Liver (tissue), 9 donors: ENCODE data around the gene GRIK1. TPM values are rescaled to one million over a fixed set of nuclear protein-coding genes. Genes with fewer than 3 reads are reported as not detected.
A peak's percentile ranks its signal among the peaks of the same experiment; 100 is the strongest.

ENCODE experiments used
- DNase-seq: peaks from one replicate; pipeline ENCODE4 v3.0.0-alpha.2; 2017; ENCODE audit warnings: low spot score
- H3K27ac ChIP-seq, 2 donors: one replicate each; pipeline ENCODE4 v1.7.0; 2013; ENCODE audit warnings: inconsistent platforms in 2 of 2, low read length in 2 of 2, control low read depth in 1 of 2, low read depth in 1 of 2, mild to moderate bottlenecking in 1 of 2
- H3K27me3 ChIP-seq, 4 donors: one replicate each; pipeline versions ENCODE4 v1.6.1 to v1.7.0; 2013; ENCODE audit warnings: low read length in 3 of 4, inconsistent platforms in 1 of 4, mild to moderate bottlenecking in 1 of 4, moderate library complexity in 1 of 4; ENCODE audit not compliant: control insufficient read depth in 4 of 4, insufficient read depth in 4 of 4
- H3K36me3 ChIP-seq, 4 donors: one replicate each; pipeline versions ENCODE4 v1.6.1 to v1.7.0; 2013; ENCODE audit warnings: low read length in 3 of 4, mild to moderate bottlenecking in 3 of 4, low read depth in 1 of 4, moderate library complexity in 1 of 4; ENCODE audit not compliant: control insufficient read depth in 4 of 4, insufficient read depth in 3 of 4
- H3K4me1 ChIP-seq, 4 donors: one replicate each; pipeline versions ENCODE4 v1.6.1 to v1.7.0; 2013; ENCODE audit warnings: low read length in 3 of 4, mild to moderate bottlenecking in 3 of 4, moderate library complexity in 1 of 4; ENCODE audit not compliant: control insufficient read depth in 4 of 4, insufficient read depth in 4 of 4
- H3K4me3 ChIP-seq, 3 donors: one replicate each; pipeline versions ENCODE4 v1.6.1 to v1.7.0; 2013; ENCODE audit warnings: low read length in 3 of 3, control low read depth in 1 of 3, low read depth in 1 of 3, mild to moderate bottlenecking in 1 of 3
- H3K9ac ChIP-seq, 2 donors: one replicate each; pipeline ENCODE4 v1.7.0; 2013; ENCODE audit warnings: low read length in 2 of 2, mild to moderate bottlenecking in 2 of 2, moderate library complexity in 2 of 2, control low read depth in 1 of 2, low read depth in 1 of 2
- H3K9me3 ChIP-seq, 4 donors: one replicate each; pipeline versions ENCODE4 v1.6.1 to v1.7.0; 2013; ENCODE audit warnings: low read length in 3 of 4; ENCODE audit not compliant: control insufficient read depth in 4 of 4
- ATF3 ChIP-seq: IDR thresholded peaks from 2 replicates; pipeline ENCODE4 v1.6.1; 2016; ENCODE audit warnings: antibody characterized with exemption
- CTCF ChIP-seq: fragments of 150-350 bp; IDR thresholded peaks from 2 replicates; pipeline ENCODE4 v1.5.1; 2017; ENCODE audit warnings: improper control_type of control experiment, low read depth, low read length; ENCODE audit not compliant: missing input control
- FOXA1 ChIP-seq: IDR thresholded peaks from 2 replicates; pipeline ENCODE4 v1.6.1; 2016; ENCODE audit warnings: antibody characterized with exemption
- FOXA2 ChIP-seq: IDR thresholded peaks from 2 replicates; pipeline ENCODE4 v1.6.1; 2016; ENCODE audit warnings: antibody characterized with exemption
- GABPA ChIP-seq, 2 donors: IDR thresholded peaks in 1 of 2; conservative IDR thresholded peaks in 1 of 2; 2 replicates each; pipeline ENCODE4 v1.6.1; 2016; ENCODE audit warnings: antibody characterized with exemption in 2 of 2, mild to moderate bottlenecking in 1 of 2, moderate library complexity in 1 of 2
- HNF4G ChIP-seq: IDR thresholded peaks from 2 replicates; pipeline ENCODE4 v1.6.1; 2016; ENCODE audit warnings: antibody characterized with exemption
- JUND ChIP-seq, 2 donors: IDR thresholded peaks; 2 replicates each; pipeline ENCODE4 v1.6.1; 2016; ENCODE audit warnings: antibody characterized with exemption in 2 of 2
- MAX ChIP-seq: IDR thresholded peaks from 2 replicates; pipeline ENCODE4 v1.6.1; 2016; ENCODE audit warnings: antibody characterized with exemption
- NR2F2 ChIP-seq: IDR thresholded peaks from 2 replicates; pipeline ENCODE4 v1.6.1; 2016; ENCODE audit warnings: antibody characterized with exemption
- RAD21 ChIP-seq, 2 donors: IDR thresholded peaks; 2 replicates each; pipeline ENCODE4 v1.6.1; 2016; ENCODE audit warnings: antibody characterized with exemption in 2 of 2, mild to moderate bottlenecking in 2 of 2
- RXRA ChIP-seq, 2 donors: IDR thresholded peaks; 2 replicates each; pipeline ENCODE4 v1.6.1; 2017 to 2018; ENCODE audit warnings: antibody characterized with exemption in 2 of 2, mild to moderate bottlenecking in 1 of 2
- SP1 ChIP-seq: IDR thresholded peaks from 2 replicates; pipeline ENCODE4 v1.6.1; 2018; ENCODE audit warnings: antibody characterized with exemption, mild to moderate bottlenecking
- TAF1 ChIP-seq: conservative IDR thresholded peaks from 2 replicates; pipeline ENCODE4 v1.6.1; 2016; ENCODE audit warnings: antibody characterized with exemption, mild to moderate bottlenecking
- YY1 ChIP-seq: IDR thresholded peaks from 2 replicates; pipeline ENCODE4 v1.6.1; 2016; ENCODE audit warnings: antibody characterized with exemption, mild to moderate bottlenecking
- ZBTB33 ChIP-seq: IDR thresholded peaks from 2 replicates; pipeline ENCODE4 v1.6.1; 2016; ENCODE audit warnings: antibody characterized with exemption
- WGBS: extraction: QIAGEN DNeasy Blood & Tissue Kit; methylation state at CpG from one replicate; pipeline ENCODE4 v1.1.7; 2013; 5-methylcytosine and 5-hydroxymethylcytosine counted together
- polyA plus RNA-seq, 2 donors: library from polyadenylated mRNA; stranded (reverse) in 1 of 2; unstranded in 1 of 2; fragments of 200-250 nt in 1 of 2; fragments of >200 nt in 1 of 2; fragmentation: Nextera tagmentation in 1 of 2; extraction: Ambion mirVana in 1 of 2; gene quantifications; one replicate each; pipeline versions ENCODE4 v1.2.1 to v1.2.3, GENCODE V29; 2013 to 2015
- total RNA-seq, 2 donors: library from RNA; depleted of rRNA; stranded (reverse); fragments of >200 nt; gene quantifications; one replicate each; pipeline ENCODE4 v1.2.3, GENCODE V29; 2014
- donor health status: healthy.
- donor health status: healthy.
- donor health status: healthy.
- donor health status: healthy.
- donor health status: healthy.

Gene GRIK1
- total RNA-seq (under 1 TPM in 1 of 2 donors, not detected in 1; 0.05 TPM), polyA plus RNA-seq (under 1 TPM; 0.02 to 0.14 TPM)

GRCh38 chr21:29939924-29940275 lies at the start of gene GRIK1:
Gene GRIK1, minus strand, starts transcription at chr21:29939996.
- Histone ChIP-seq H3K4me3 (peak within 1 kb of the TSS in 1 of 3 donors; percentile 1), H3K27ac (no peak within 1 kb of the TSS), H3K9ac (no peak within 1 kb of the TSS)

GRCh38 chr21:29987762-29988161 lies 48.0 kb upstream of the GRIK1 start:
- Histone ChIP-seq H3K4me1 (no peaks in the 10 kb centered on the region), H3K9ac (no peak overlapping the region), H3K27ac (no peak overlapping the region), H3K4me3 (no peak overlapping the region), H3K36me3 (no peaks in the 10 kb centered on the region), H3K27me3 (no peaks in the 10 kb centered on the region), H3K9me3 (peaks cover 0 to 9% (median 4%) of the 10 kb centered on the region in 4 donors)
- WGBS: 78% methylated on average over 4 of the region's 4 CpGs
- DNase-seq: no peak
- no peak for TF ChIP-seq RAD21 (IDR thresholded peaks at IDR 0.05)
- TF ChIP-seq NR2F2: no peak

More at GRCh38 chr21:29939924-29940275, at the start of gene GRIK1:
- Histone ChIP-seq H3K9me3 (peaks cover 0 to 2% (median 0%) of the 10 kb centered on the region in 4 donors), H3K36me3 (no peaks in the 10 kb centered on the region), H3K27me3 (peaks cover 0 to 14% (median 0%) of the 10 kb centered on the region in 4 donors), H3K4me1 (peaks cover 0 to 6% (median 0%) of the 10 kb centered on the region in 4 donors)
- TF ChIP-seq MAX (no peak), ZBTB33 (no peak), JUND (IDR thresholded peaks at IDR 0.05) (no peak), GABPA (IDR thresholded peaks at IDR 0.05 in 1 of 2, conservative IDR thresholded peaks at IDR 0.05 in 1 of 2) (no peak), TAF1 (no peak), NR2F2 (no peak), CTCF (no peak), RXRA (IDR thresholded peaks at IDR 0.05) (no peak), HNF4G (no peak), YY1 (no peak)
- no peak for DNase-seq
- 2% methylated on average over 17 of the region's 17 CpGs for WGBS

GRCh38 chr21:29985866-29986265 lies 46.1 kb upstream of the GRIK1 start:
- Histone ChIP-seq H3K9ac (no peak overlapping the region), H3K9me3 (peaks cover 0 to 9% (median 4%) of the 10 kb centered on the region in 4 donors), H3K4me3 (peak overlapping the region in 1 of 3 donors; percentile 29), H3K4me1 (no peaks in the 10 kb centered on the region), H3K36me3 (no peaks in the 10 kb centered on the region), H3K27me3 (no peaks in the 10 kb centered on the region), H3K27ac (no peak overlapping the region)
- no peak for DNase-seq
- WGBS: 90% methylated on average over 10 of the region's 10 CpGs
- no peak for TF ChIP-seq ATF3
- TF ChIP-seq SP1: no peak
- no peak for TF ChIP-seq RAD21 (IDR thresholded peaks at IDR 0.05)
- no peak for TF ChIP-seq FOXA2
- TF ChIP-seq CTCF: no peak
- no peak for TF ChIP-seq FOXA1
- TF ChIP-seq GABPA (IDR thresholded peaks at IDR 0.05 in 1 of 2, conservative IDR thresholded peaks at IDR 0.05 in 1 of 2): no peak
- TF ChIP-seq ZBTB33: no peak
- no peak for TF ChIP-seq TAF1
- no peak for TF ChIP-seq NR2F2
- no peak for TF ChIP-seq JUND (IDR thresholded peaks at IDR 0.05)
- TF ChIP-seq MAX: no peak
